ENCODE results near the gene ST3GAL3. TPM values are rescaled to one million over a fixed set of nuclear protein-coding genes. Genes with fewer than 3 reads are reported as not detected.

ST3GAL3 gene
- total and polyA plus RNA-seq, 2 of the 13 experiments (the other 11 are each of a cell fraction or from before 2014, with no cell fraction given): 5.1 to 8.1 TPM

- no peak for TF ChIP-seq ZNF512B (CRISPR knock-in tag; IDR thresholded peaks at IDR 0.05; ENCODE audit: borderline replicate concordance)
- TF ChIP-seq KAT8 (CRISPR knock-in tag; IDR thresholded peaks at IDR 0.05): no peak
- peak; percentile 58; the same call in 1 of the 2 replicates for TF ChIP-seq ZNF354B (CRISPR knock-in tag; IDR thresholded peaks at IDR 0.05)
- TF ChIP-seq, protein P1, sequence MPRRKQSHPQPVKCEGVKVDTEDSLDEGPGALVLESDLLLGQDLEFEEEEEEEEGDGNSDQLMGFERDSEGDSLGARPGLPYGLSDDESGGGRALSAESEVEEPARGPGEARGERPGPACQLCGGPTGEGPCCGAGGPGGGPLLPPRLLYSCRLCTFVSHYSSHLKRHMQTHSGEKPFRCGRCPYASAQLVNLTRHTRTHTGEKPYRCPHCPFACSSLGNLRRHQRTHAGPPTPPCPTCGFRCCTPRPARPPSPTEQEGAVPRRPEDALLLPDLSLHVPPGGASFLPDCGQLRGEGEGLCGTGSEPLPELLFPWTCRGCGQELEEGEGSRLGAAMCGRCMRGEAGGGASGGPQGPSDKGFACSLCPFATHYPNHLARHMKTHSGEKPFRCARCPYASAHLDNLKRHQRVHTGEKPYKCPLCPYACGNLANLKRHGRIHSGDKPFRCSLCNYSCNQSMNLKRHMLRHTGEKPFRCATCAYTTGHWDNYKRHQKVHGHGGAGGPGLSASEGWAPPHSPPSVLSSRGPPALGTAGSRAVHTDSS (CRISPR knock-in tag; conservative IDR thresholded peaks at IDR 0.05): no peak
- TF ChIP-seq ZNF567 (CRISPR knock-in tag; IDR thresholded peaks at IDR 0.05; ENCODE audit: borderline replicate concordance): 0 out of 2 replicates have a peak, but pooled peaks have one; percentile 70
- peak; percentile 30; the same call in 1 of the 2 replicates for TF ChIP-seq ZNF790 (CRISPR knock-in tag; IDR thresholded peaks at IDR 0.05; ENCODE audit: borderline replicate concordance)
- TF ChIP-seq ZNF556 (CRISPR knock-in tag; IDR thresholded peaks at IDR 0.05; ENCODE audit: borderline replicate concordance): no peak
- TF ChIP-seq, protein P2, sequence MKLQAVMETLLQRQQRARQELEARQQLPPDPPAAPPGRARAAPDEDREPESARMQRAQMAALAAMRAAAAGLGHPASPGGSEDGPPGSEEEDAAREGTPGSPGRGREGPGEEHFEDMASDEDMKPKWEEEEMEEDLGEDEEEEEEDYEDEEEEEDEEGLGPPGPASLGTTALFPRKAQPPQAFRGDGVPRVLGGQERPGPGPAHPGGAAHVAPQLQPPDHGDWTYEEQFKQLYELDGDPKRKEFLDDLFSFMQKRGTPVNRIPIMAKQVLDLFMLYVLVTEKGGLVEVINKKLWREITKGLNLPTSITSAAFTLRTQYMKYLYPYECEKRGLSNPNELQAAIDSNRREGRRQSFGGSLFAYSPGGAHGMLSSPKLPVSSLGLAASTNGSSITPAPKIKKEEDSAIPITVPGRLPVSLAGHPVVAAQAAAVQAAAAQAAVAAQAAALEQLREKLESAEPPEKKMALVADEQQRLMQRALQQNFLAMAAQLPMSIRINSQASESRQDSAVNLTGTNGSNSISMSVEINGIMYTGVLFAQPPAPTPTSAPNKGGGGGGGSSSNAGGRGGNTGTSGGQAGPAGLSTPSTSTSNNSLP (IDR thresholded peaks at IDR 0.05; ENCODE audit: low read depth, low read length): no peak
- TF ChIP-seq SNAPC2 (CRISPR knock-in tag; IDR thresholded peaks at IDR 0.05): peak; percentile 89; the same call in 1 of the 2 replicates
- TF ChIP-seq ZNF296 (CRISPR knock-in tag; conservative IDR thresholded peaks at IDR 0.05): 0 out of 2 replicates have a peak, but pooled peaks have one; percentile 71
- TF ChIP-seq, protein P3, sequence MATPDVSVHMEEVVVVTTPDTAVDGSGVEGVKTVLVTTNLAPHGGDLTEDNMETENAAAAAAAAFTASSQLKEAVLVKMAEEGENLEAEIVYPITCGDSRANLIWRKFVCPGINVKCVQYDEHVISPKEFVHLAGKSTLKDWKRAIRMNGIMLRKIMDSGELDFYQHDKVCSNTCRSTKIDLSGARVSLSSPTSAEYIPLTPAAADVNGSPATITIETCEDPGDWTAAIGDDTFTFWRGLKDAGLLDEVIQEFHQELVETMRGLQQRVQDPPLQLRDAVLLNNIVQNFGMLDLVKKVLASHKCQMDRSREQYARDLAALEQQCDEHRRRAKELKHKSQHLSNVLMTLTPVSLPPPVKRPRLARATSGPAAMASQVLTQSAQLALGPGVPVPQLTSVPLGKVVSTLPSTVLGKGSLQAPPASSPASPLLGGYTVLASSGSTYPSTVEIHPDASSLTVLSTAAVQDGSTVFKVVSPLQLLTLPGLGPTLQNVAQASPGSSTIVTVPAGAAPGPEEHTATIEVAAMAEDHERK (CRISPR knock-in tag; IDR thresholded peaks at IDR 0.05; ENCODE audit: low read depth): no peak
- TF ChIP-seq SATB2 (CRISPR knock-in tag; IDR thresholded peaks at IDR 0.05): no peak
- TF ChIP-seq MEIS1 (CRISPR knock-in tag; IDR thresholded peaks at IDR 0.05; ENCODE audit: borderline replicate concordance): no peak
- no peak for TF ChIP-seq RELA (CRISPR knock-in tag; IDR thresholded peaks at IDR 0.05)
- TF ChIP-seq MXI1 (IDR thresholded peaks at IDR 0.05; ENCODE audit: borderline replicate concordance, low read depth, low read length): no peak
- TF ChIP-seq, protein P4, sequence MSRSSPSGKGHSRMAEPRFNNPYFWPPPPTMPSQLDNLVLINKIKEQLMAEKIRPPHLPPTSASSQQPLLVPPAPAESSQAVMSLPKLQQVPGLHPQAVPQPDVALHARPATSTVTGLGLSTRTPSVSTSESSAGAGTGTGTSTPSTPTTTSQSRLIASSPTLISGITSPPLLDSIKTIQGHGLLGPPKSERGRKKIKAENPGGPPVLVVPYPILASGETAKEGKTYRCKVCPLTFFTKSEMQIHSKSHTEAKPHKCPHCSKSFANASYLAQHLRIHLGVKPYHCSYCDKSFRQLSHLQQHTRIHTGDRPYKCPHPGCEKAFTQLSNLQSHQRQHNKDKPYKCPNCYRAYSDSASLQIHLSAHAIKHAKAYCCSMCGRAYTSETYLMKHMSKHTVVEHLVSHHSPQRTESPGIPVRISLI (CRISPR knock-in tag; IDR thresholded peaks at IDR 0.05; ENCODE audit: borderline replicate concordance): no peak
Measured at GRCh38 chr1:43706598-43707189, 642 bp upstream of the ST3GAL3 start (continued).

All from HepG2 (cell line).